Measurements from ENCODE around the gene MSL1. TPM values are rescaled to one million over a fixed set of nuclear protein-coding genes. Genes with fewer than 3 reads are reported as not detected.
A peak's percentile ranks its signal among the peaks of the same experiment; 100 is the strongest.

MSL1 gene
- total RNA-seq, 1 donor from 2014 or later: 84.4 TPM

DNA sequence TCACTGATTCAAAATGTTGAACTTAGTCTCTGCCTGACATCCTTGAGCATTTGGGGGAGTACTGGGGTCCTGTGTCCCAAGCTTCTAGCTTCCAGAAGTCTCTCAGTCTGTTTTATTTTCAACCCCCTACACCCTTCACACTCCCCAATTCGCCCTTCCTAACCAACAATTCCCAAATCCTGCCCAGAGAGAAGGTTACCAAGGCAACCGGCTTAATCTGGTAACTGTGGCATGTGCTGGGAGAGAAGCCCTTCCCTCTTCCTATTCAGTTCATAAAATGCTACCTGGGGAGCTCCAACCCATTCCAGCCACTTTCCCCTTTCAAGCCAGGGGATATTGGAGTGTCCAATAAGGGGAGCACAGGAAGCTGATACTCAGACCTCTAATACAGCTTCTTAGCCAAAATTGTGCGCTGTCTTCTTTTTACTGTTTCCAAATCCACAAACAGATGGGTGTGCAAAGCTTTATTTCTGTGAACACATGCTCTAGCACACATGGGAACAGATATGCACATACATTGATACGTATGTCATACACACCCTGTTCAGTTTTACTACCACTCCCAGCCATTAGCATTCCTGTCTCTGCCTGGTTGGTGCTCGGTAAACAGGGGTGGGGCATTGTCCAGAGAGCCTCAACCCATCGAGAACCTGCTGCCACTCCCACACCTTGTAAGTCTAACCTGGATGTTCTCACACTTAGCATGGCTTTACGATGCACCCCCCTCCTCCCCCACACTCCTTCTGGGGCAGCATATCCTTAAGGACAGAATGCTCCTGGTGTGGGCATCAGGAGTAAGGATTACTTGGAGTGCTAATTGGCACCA is 54.4 kb downstream of the MSL1 start:
- DNase-seq (no peak), ATAC-seq (peak; percentile 70)
- intact Hi-C loops (cut with DNase I): no loop called here
- no peak overlapping the region for H3K4me3 ChIP-seq
- TF ChIP-seq, protein P1, sequence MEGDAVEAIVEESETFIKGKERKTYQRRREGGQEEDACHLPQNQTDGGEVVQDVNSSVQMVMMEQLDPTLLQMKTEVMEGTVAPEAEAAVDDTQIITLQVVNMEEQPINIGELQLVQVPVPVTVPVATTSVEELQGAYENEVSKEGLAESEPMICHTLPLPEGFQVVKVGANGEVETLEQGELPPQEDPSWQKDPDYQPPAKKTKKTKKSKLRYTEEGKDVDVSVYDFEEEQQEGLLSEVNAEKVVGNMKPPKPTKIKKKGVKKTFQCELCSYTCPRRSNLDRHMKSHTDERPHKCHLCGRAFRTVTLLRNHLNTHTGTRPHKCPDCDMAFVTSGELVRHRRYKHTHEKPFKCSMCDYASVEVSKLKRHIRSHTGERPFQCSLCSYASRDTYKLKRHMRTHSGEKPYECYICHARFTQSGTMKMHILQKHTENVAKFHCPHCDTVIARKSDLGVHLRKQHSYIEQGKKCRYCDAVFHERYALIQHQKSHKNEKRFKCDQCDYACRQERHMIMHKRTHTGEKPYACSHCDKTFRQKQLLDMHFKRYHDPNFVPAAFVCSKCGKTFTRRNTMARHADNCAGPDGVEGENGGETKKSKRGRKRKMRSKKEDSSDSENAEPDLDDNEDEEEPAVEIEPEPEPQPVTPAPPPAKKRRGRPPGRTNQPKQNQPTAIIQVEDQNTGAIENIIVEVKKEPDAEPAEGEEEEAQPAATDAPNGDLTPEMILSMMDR (IDR thresholded peaks at IDR 0.05): no peak
- H3K9me3 ChIP-seq: no peaks in the 10 kb centered on the region
- H3K36me3 ChIP-seq: peaks cover 21% of the 10 kb centered on the region
- H3K27me3 ChIP-seq: no peaks in the 10 kb centered on the region
- peak overlapping the region; percentile 45 for H3K27ac ChIP-seq
- H3K4me1 ChIP-seq: peaks cover 23% of the 10 kb centered on the region

DNA sequence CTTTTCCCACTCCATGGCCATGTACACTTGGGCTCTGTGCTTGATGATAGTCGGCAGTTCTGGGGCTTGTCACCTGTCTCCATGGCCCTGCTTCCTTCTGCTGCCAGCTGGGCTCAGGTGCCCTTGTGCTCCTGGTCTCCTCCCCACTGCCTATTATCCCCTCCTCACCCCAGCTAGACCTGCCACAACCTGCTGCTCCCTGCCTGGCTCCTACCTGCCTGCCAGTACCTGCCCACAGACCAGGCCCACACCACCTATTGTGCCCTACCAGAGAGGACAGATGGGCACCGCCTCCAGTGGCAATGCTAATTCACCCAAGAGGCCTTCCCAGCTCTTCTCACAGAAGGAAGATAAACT is 55.0 kb downstream of the MSL1 start:
- Histone ChIP-seq H3K27ac (no peak overlapping the region), H3K9me3 (no peaks in the 10 kb centered on the region), H3K4me1 (peaks cover 23% of the 10 kb centered on the region), H3K27me3 (no peaks in the 10 kb centered on the region), H3K36me3 (peaks cover 15% of the 10 kb centered on the region), H3K4me3 (no peak overlapping the region)
- no peak for DNase-seq
- TF ChIP-seq, protein P1 (IDR thresholded peaks at IDR 0.05): no peak
- peak; percentile 31 for ATAC-seq
- intact Hi-C loops (cut with DNase I): no loop called here

DNA sequence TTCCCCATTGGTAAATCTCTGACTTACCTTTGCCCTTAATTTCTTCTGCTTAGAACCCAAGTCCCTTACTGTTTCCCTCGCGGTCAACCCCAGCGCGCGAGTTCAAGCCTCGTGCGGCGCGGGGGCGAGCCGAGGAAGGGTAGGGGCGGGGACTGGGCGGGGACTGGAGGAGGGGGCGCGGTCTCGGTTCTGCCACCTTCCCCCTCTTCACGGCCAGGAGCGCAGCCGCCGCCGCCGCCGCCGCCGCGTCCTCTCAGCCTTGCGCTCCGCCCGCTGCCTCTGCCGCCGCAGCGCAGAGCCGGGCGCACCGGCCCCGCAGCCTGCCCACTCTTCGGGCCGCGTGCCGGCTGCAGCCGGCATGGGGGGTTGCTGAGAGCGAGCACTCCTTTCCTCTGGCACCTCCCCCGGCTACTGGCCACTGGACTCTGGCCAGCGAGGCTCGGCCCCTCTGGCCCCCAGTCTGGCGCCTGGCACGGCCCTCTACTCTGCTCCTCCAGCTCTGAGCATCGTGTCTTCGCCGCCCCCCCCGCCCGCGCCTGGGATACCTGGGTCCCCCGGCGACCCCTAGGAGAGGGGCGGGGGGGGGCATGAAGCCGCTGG is 55.6 kb downstream of the MSL1 start, which contains the start of gene RAPGEFL1:
Gene RAPGEFL1 (plus strand): TSS at position 196 of the 600 bp plus-strand sequence. CDS start 392 bp downstream, at position 588.
- H3K4me3 ChIP-seq: peak within 1 kb of the TSS; percentile 48
- intact Hi-C loops (cut with DNase I): no loop called here
- peak within 1 kb of the TSS; percentile 45 for H3K27ac ChIP-seq
- peaks cover 8% of the 10 kb centered on the region for H3K36me3 ChIP-seq
- no peaks in the 10 kb centered on the region for H3K27me3 ChIP-seq
- H3K9me3 ChIP-seq: no peaks in the 10 kb centered on the region
- TF ChIP-seq, protein P1 (IDR thresholded peaks at IDR 0.05): no peak
- ATAC-seq (peak; percentile 91), DNase-seq (peak; percentile 94)
- peaks cover 23% of the 10 kb centered on the region for H3K4me1 ChIP-seq

DNA sequence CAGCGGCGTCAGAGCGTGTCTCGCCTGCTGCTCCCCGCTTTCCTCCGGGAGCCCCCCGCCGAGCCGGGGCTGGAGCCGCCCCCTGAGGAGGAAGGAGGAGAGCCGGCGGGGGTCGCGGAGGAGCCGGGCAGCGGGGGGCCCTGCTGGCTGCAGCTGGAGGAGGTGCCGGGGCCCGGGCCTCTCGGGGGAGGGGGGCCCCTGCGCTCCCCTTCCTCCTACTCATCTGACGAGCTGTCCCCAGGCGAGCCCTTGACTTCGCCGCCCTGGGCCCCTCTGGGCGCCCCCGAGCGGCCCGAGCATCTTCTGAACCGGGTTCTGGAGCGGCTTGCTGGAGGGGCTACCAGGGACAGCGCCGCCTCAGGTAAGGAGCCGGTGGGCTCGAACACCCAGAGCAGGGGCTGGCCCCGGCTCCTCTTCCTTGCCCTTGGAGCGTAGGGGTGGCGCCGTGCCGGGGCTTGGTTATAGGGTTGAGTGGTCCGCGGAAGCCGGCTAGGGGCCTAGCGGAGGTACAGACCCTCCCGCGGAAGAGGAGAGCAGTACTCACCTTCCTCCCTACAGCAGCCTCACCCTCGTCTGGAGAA is 56.3 kb downstream of the MSL1 start:
- H3K4me3 ChIP-seq: peak overlapping the region; percentile 48
- TF ChIP-seq, protein P1 (IDR thresholded peaks at IDR 0.05): no peak
- no peak overlapping the region for H3K27ac ChIP-seq
- peaks cover 7% of the 10 kb centered on the region for H3K36me3 ChIP-seq
- peak; percentile 68 for DNase-seq
- no peaks in the 10 kb centered on the region for H3K27me3 ChIP-seq
- no peaks in the 10 kb centered on the region for H3K9me3 ChIP-seq
- intact Hi-C loops (cut with DNase I): no loop called here
- no peak for ATAC-seq
- peaks cover 23% of the 10 kb centered on the region for H3K4me1 ChIP-seq

DNA sequence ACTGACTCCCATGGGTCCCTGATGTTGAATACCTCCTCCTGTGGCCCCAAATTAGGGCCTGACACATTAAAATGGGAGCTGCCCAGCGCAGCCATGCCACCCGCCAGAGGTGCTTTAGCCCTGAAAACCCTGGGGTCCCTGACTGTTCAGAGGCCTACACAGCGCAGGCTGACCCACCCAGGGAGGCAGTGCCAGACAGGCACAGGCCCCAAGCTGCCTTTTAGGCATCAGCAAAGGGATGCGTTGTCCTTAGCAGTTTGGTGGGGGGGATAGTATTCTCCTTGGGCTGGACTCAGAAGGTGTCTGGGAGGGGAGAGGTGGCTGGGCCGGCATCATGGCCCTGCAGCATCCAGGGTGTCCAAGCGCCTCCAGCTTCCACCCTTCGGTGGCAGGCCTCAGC is 56.9 kb downstream of the MSL1 start:
- no peak for DNase-seq
- H3K27me3 ChIP-seq: no peaks in the 10 kb centered on the region

More for the DNA sequence above, 56.9 kb downstream of the MSL1 start:
- Histone ChIP-seq H3K4me1 (peaks cover 23% of the 10 kb centered on the region), H3K27ac (no peak overlapping the region), H3K36me3 (peaks cover 7% of the 10 kb centered on the region), H3K9me3 (no peaks in the 10 kb centered on the region), H3K4me3 (no peak overlapping the region)
- no peak for ATAC-seq
- intact Hi-C loops (cut with DNase I): no loop called here
- TF ChIP-seq, protein P1 (IDR thresholded peaks at IDR 0.05): no peak
